Colonic mucosa (tissue), 4 donors: Measurements from ENCODE around the gene SERINC5. TPM values are rescaled to one million over a fixed set of nuclear protein-coding genes. Genes with fewer than 3 reads are reported as not detected.
"Not testable (repeated sequence)": the region's sequence is repeated elsewhere in the genome, so short reads cannot be mapped to it uniquely, and the experiment has no call there.

Experiments used
- DNase-seq: peaks from one replicate; pipeline ENCODE4 v3.0.0-alpha.2; 2020
- H3K27ac ChIP-seq: fragments of 200-600 bp; one replicate; pipeline ENCODE4 v1.8.0; 2021
- H3K27me3 ChIP-seq: fragments of 200-600 bp; one replicate; pipeline ENCODE4 v1.8.0; 2021
- H3K36me3 ChIP-seq: fragments of 200-600 bp; one replicate; pipeline ENCODE4 v1.8.0; 2021
- H3K4me1 ChIP-seq: fragments of 200-600 bp; one replicate; pipeline ENCODE4 v1.8.0; 2021; ENCODE audit warnings: mild to moderate bottlenecking
- H3K4me3 ChIP-seq: fragments of 200-600 bp; one replicate; pipeline ENCODE4 v1.8.0; 2021
- H3K9ac ChIP-seq, 2 donors: one replicate each; pipeline ENCODE4 v1.7.0; 2013; ENCODE audit warnings: control low read depth in 2 of 2, low read depth in 2 of 2, low read length in 2 of 2
- H3K9me3 ChIP-seq: fragments of 200-600 bp; one replicate; pipeline ENCODE4 v1.8.0; 2021
- CTCF ChIP-seq: fragments of 200-600 bp; IDR thresholded peaks from one replicate; pipeline ENCODE4 v1.8.0; 2022; ENCODE audit warnings: antibody characterized with exemption, mild to moderate bottlenecking
- intact Hi-C: fragments of 100-400 bp; cut with DNase I; formaldehyde crosslinking; loops from one replicate; pipeline ENCODE4 v1.14.1; 2022
- total RNA-seq, 2 donors: library from RNA; stranded (reverse); fragmentation: NEBNext Ultra II Directional in 1 of 2; extraction: Animal tissue kit (Norgen Biotek cat#: 25700) in 1 of 2; gene quantifications; one replicate each; pipeline ENCODE4 v1.2.1, GENCODE V29; 2021
- donor health status: healthy.
- donor health status: DM: no; HTN: no; CAD: no.
- donor health status: DM: no; HTN: no; CAD: no.

The SERINC5 gene
- total RNA-seq, 2 donors from 2014 or later, result 138 to 141 TPM

- H3K9me3 ChIP-seq, result no peaks in the 10 kb centered on the region
- intact Hi-C loops, result no loop called here
- DNase-seq, result peak; percentile 47
- H3K36me3 ChIP-seq, result no peaks in the 10 kb centered on the region
- H3K27ac ChIP-seq, result peak overlapping the region; percentile 49
- no peak overlapping the region for H3K4me3 ChIP-seq
- no peak overlapping the region for H3K9ac ChIP-seq
- TF ChIP-seq CTCF, result no peak
- H3K4me1 ChIP-seq, result no peaks in the 10 kb centered on the region
- H3K27me3 ChIP-seq, result no peaks in the 10 kb centered on the region
Measured at GRCh38 chr5:80139466-80139972, 116.3 kb downstream of the SERINC5 start.

- no peak for DNase-seq
- TF ChIP-seq CTCF, result no peak
- H3K9me3 ChIP-seq, result no peaks in the 10 kb centered on the region
- no peaks in the 10 kb centered on the region for H3K4me1 ChIP-seq
- no peak overlapping the region for H3K9ac ChIP-seq
- intact Hi-C loops, result no loop called here
- no peaks in the 10 kb centered on the region for H3K27me3 ChIP-seq
- no peaks in the 10 kb centered on the region for H3K36me3 ChIP-seq
- no peak overlapping the region for H3K4me3 ChIP-seq
- no peak overlapping the region for H3K27ac ChIP-seq
Measured at GRCh38 chr5:80138486-80138885, 117.4 kb downstream of the SERINC5 start.

- H3K4me3 ChIP-seq, H3K9ac ChIP-seq, H3K4me1 ChIP-seq, H3K9me3 ChIP-seq, H3K27ac ChIP-seq, H3K36me3 ChIP-seq, intact Hi-C loops, H3K27me3 ChIP-seq, DNase-seq: not testable (repeated sequence)
Measured at GRCh38 chr5:80136798-80137197, 119.0 kb downstream of the SERINC5 start.

- TF ChIP-seq CTCF, result no peak
- Histone ChIP-seq H3K27me3 (no peaks in the 10 kb centered on the region), H3K27ac (no peak overlapping the region), H3K9me3 (no peaks in the 10 kb centered on the region), H3K4me1 (no peaks in the 10 kb centered on the region), H3K4me3 (no peak overlapping the region), H3K9ac (no peak overlapping the region), H3K36me3 (no peaks in the 10 kb centered on the region)
- intact Hi-C loops, result no loop called here
- no peak for DNase-seq
Measured at GRCh38 chr5:80134876-80135275, 121.0 kb downstream of the SERINC5 start.

GRCh38 chr5:80129146-80129545 is 126.7 kb downstream of the SERINC5 start:
- Histone ChIP-seq H3K9me3 (no peaks in the 10 kb centered on the region), H3K4me3 (no peak overlapping the region), H3K4me1 (no peaks in the 10 kb centered on the region), H3K27ac (no peak overlapping the region), H3K27me3 (no peaks in the 10 kb centered on the region), H3K36me3 (no peaks in the 10 kb centered on the region), H3K9ac (no peak overlapping the region)
- no peak for DNase-seq
- intact Hi-C loops, result no loop called here
- no peak for TF ChIP-seq CTCF

- Histone ChIP-seq H3K27ac (no peak overlapping the region), H3K36me3 (no peaks in the 10 kb centered on the region), H3K9ac (no peak overlapping the region), H3K4me1 (no peaks in the 10 kb centered on the region), H3K27me3 (no peaks in the 10 kb centered on the region), H3K9me3 (no peaks in the 10 kb centered on the region), H3K4me3 (no peak overlapping the region)
- intact Hi-C loops, result no loop called here
- DNase-seq, result no peak
- no peak for TF ChIP-seq CTCF
Measured at GRCh38 chr5:80128141-80128540, 127.7 kb downstream of the SERINC5 start.
